Nucleus accumbens (tissue), 56 donors: ENCODE results near the gene GTF2H4.

Experiments
- DNase-seq, 56 donors: peaks; one replicate each; lab custom pipeline; 2025; lab: John Stamatoyannopoulos, UW

Gene GTF2H4

DNA sequence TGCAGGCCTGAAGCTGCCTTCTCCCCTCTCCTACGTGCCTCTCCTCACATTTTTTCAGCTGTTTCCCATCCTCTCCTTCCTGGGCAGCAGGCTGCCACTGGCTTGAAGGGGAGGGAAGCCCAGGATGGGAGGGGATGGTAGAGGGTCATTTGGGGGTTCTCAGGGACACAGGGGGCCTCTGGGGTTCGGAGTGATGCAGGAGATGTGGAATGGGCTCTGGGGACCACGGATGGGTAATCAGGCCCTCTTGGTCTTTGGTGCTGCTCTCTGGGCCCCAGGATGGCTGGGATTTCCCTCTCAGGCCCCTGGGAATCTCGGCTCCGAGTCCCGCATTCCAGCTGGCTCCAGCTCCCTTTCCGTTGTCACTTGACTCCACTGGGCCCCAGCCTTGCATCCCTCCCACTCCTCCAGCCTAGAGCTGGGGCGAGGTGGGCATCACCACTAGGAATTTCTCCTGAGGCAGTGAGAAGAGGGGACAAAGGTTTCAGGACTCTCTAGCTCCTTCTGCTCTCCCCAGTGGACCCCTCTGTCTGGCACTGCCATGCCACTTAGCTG is 25.7 kb upstream of the GTF2H4 start:
- DNase-seq = peak in 6 of 56 donors; percentile 7 to 48 (median 23)

DNA sequence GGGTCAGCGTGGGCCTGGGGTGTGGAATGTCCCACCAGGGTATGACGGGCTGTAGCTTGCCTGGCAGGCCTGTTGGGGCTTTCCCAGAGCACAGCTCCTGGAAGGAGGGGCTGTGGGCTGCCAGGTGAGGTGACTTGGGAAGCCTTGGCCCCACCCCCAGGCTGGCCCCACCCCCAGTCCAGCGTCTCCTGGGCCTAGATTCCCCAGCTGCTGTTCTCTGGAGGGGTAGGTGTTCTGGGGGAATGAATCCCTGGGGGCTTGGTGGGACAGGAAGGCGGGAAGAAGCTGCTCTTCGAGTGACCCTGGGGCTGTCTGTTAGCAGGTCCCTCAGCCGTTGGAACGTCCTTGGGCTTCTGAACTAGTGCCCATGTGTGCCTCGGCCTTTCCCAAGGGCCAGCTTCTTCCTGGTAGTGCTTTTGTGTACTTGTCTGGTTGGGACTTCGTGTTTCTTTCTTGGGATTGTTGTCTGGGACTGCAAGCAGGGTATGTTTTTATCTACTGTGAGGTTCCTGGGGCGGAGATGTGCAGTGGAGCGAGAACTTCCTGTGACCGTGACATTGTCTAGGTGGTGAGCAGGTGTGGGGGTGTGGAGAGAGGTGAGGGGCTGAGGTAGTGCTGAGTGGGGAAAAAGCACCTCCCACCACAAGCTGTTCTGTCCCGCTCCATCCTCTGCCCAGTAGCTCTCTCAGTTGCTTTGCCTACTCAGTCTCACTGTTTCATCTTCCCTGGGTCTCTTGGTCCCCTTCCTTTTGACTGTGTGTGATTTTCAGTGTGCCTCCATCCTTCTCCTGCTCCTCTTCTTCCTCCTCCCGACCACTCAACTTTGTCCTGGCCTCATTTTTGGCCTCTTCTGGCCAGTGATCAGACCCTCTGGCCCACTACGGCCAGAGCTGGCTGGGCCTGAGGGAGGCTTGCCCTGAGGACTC is 25.0 kb upstream of the GTF2H4 start:
- peak in 13 of 56 donors; percentile 9 to 55 (median 26) for DNase-seq

DNA sequence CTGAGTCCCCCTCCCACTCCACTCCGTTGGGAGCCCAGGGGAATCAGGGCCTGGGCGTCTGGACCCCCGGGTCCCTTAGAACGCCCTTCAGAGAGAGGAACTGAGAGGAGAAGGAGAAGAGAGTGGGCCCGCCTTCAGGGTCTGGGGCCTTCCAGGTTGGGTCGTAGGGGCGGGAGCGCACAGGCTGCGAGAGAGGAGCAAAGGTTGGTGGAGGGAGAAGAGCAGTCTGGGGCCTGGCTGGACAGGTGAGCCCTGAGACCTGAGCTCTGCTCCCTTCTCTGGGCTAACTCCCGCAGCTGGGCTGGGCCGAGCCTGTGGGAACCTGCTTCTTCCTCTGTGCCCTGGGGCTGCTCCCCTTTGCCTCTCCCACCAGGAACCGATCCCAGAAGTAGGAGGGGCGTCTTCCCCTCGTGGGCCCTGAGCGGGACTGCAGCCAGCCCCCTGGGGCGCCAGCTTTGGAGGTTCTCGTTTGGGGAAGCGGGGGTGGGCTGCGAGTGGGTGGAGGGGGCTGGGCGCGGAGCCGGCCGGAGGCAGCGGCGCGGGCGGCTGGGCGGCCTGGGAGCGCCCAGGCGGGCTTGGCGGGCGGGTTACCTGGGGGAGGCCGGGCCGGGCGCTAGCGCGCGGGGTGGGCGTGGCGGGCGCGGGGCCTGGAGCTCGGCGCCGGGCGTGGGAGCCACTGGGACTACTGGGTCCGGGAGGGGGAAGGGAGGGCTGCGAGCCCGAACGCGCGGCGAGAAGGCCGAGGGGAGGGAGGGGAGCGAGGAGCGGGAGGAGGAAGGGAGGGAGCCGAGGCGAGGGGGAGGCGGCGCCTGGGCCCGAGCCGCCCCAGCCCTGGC is 24.1 kb upstream of the GTF2H4 start, which contains the start of gene DDR1:
Gene DDR1, plus strand, starts transcription at position 835 of the 836 bp plus-strand sequence. CDS start 4,211 bp downstream, outside the sequence.
- peak in 52 of 56 donors; percentile 53 to 89 (median 79) for DNase-seq

DNA sequence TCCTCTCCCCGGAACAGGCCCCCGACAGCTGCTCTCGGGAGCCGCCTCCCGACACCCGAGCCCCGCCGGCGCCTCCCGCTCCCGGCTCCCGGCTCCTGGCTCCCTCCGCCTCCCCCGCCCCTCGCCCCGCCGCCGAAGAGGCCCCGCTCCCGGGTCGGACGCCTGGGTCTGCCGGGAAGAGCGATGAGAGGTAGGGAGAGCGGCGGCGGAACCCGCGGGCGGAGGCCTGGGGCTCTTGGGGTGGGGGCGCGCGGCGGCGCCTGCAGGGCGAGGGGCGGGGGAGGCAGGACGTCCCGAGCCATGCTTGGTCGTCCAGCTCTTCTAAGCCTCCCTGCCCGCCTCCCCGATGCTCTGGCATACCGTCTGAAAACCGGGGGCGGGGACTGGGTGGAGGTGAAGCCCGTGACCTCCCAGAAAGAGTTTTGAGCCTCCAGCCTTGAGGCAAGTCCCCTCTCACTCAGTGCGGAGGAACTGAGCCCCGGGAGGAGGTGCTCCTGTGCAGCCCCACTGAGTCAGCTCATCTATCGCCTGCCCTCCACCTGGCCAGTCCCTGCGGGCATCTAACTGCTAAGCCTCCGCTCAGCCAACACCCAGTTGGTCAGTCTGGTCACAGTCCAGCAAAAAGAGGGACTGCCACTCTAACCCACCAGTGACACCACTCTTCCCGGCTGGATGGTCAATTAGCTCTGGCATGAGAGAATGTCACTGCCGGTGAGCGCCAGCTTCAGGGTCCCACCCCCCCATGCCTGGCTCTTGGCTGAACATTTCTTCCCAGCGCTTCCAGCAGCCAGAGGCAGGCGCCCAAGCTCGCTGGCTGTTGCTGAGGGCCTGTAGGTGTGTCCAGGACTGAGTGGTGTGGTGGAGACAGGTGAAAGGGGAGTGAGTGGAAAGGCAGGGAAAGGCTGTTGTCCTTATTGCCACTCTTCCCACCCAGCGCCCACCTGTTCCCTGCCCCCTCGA is 23.2 kb upstream of the GTF2H4 start:
- peak in 47 of 56 donors; percentile 30 to 81 (median 61) for DNase-seq

DNA sequence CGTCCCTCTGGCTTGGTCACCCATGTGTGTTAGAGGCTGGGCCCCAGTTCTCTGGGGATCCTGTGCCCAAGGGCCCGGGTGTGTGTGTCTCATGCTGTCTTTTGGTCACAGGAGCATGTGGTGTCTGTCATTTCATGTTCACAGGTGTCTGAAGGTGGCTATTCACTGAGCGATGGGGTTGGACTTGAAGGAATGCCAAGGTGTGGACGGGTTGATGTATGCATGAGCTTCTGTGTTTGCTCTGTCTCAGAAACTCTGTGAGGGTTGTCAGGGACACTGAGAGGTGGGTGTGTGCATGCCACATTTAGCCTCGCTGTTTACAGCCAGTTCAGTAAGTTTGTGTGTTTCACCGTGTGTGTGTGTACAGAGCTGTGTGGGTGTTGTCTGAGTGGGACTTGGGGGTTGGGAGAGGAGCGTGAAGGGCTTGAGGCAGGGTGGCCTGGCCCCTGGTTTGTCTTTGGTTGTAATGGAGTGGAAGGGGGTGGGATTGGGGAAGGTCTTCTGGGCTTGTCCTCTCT is 22.5 kb upstream of the GTF2H4 start:
- DNase-seq = peak in 21 of 56 donors; percentile 38 to 80 (median 60)

DNA sequence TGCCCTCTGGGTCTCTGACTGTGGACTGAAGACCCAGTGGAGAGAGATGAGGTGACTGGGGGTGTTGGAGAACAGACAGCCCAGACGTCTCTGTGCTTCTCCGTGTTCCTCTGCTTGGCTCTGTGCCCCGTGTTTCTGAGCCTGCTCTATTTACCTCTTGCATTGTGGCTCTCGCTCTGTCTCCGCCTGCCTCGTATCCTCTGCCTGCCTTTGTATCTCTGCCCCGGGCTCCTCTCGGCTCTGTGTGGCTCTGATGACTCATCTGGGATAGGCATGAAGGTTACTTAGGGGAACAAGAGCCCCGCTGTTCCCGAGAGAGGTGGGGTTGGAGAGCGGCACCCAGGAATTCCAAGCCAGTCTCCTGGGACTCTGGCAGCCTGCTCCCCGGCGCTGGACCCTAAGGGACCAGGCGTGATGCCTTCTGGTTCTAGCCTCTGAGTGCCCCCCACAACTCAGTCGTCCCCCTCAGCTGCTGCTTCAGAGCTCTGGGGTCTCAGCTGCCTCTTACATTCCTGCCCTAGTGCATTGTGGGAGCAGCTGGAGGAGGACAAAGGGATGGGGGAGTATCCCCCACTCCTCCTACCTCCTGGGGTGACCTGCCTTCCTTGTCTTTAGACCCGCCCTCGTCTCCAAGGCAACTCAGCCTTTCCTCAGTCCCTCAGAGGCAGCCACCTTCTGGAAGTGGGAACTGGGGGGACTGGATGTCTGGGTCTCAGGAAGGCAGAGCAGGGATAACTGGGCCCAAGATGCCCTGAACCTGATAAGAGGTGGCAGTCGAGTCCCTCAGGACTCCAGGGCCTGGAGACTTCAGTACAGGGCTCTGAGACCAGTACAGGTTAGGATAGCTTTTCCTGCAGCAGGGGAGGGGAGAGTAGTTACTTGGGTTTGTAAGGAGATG is 21.8 kb upstream of the GTF2H4 start:
- DNase-seq = peak in 54 of 56 donors; percentile 32 to 93 (median 62)

DNA sequence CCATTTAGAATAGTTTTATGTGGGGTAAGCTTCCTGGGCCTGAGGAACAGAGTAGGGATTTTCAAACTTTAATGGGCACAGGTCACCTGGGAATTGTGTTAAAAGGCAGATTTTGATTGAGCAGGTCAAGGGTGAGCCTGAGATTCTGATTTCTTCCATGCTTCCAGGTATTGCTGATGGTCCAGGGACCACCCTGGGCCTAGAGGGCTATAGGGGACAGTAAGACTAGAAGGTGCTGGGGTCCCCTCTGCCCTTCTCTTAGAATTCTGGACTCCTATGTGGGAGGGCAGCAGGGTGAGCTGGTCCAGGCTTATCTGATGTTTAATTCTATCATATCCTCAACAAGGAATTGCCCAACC is 21.1 kb upstream of the GTF2H4 start:
- DNase-seq = no peak

DNA sequence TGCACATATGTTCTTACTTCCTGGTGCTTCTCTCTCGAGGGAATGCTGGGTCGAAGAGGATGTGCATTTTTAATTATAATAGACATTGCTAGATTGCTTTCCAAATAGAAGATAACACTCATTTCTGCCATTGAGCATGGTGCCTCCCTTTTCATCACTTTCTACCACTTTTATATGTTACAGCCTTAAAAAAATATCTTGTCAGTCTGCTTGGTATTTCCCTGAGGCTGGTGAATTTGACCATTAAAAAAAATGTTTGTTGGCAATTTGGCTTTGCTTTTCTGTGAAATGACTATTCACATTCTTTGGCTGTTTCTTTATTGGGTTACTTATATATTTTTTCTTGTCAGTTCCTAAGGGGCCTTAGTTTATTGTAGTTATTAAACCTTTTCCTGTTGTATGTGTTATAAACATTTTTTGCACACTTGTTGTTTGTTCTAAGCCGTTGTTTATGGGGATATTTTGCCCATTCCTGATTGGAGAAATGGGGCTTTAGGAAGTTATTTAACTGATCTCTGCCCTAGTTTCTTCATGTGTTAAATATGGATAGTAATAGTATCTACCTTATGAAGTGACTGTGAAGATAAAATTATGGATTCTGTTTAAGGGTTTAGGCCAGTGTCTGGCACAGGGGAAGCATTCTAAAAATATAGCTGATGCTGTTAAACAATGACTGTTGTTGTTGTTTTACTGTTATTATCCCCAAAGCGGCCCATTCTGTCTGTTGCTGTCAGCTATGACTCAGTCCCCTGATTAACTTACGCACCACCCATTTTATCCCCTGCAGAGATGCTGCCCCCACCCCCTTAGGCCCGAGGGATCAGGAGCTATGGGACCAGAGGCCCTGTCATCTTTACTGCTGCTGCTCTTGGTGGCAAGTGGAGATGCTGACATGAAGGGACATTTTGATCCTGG is 19.8 kb upstream of the GTF2H4 start:
- DNase-seq = peak in 18 of 56 donors; percentile 8 to 82 (median 28)

DNA sequence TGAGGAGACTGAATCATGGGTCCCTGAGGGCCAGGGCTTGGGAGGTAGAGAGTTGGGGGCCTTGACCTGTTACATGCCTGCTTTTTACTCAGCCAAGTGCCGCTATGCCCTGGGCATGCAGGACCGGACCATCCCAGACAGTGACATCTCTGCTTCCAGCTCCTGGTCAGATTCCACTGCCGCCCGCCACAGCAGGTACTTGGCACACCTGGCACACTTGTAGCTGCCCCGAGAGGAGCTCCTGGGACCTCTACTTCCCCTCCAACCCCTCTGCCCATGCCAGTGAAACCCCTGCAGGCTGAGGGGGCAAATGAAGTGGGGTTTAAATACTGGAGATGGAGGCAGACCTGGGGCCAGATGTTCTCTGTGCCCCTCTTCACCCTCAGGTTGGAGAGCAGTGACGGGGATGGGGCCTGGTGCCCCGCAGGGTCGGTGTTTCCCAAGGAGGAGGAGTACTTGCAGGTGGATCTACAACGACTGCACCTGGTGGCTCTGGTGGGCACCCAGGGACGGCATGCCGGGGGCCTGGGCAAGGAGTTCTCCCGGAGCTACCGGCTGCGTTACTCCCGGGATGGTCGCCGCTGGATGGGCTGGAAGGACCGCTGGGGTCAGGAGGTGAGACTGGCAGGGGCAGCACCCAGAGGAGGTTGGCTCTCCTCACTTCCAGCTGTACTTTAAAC is 19.1 kb upstream of the GTF2H4 start:
- DNase-seq = peak in 3 of 56 donors; percentile 17 to 37 (median 24)

DNA sequence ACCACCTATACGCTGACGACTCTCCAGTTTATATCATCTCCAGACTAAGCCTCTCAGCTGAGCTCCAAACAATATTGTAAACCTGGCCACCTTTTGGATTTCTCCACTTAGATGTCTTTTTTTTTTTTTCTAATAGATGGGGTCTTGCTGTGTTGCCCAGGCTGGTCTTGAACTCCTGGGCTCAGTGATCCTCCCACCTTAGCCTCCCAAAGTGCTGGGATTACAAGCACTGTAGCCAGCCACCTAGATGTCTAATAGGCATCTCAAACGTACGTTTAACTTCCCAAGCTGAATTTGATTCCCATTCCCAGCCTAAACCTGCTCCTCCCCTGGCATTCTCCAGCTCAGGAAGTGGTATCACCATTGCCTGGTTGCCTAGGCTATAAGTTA is 18.5 kb upstream of the GTF2H4 start:
- no peak for DNase-seq

DNA sequence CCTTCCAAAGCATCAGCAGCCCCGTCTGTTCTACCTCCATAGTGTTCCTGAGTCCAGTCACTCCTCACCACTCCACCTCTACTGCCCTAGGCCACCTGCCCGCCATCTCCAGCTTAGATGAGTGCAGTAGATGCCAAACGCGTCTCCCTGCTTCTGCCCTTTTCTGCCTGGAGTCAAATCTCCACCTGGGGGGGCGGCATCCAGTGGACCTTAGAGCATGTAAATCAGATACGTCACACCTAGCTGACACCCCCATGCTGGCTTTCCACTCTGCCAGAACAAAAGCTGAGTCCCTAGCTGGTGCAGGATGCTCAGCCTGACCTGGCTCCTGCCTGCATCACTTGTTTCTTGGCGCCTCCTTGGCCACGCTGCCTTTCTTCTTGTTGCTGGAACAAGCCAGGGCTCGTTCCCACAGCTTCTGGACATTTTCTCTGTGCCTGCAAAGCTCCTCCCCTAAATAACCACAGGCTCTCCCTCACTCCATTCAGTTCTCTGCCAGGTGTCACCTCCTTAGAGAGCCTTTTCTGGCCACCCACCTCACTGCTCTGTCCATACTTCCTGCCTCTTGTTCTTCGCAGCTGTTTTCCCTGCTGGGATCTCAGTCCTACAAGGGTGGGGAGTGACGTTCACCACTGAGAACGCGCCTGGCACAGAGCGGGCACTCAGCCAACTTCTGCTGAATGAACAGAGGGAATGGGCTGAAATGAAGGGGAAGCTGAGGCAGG is 17.9 kb upstream of the GTF2H4 start:
- peak in 52 of 56 donors; percentile 23 to 89 (median 73) for DNase-seq

DNA sequence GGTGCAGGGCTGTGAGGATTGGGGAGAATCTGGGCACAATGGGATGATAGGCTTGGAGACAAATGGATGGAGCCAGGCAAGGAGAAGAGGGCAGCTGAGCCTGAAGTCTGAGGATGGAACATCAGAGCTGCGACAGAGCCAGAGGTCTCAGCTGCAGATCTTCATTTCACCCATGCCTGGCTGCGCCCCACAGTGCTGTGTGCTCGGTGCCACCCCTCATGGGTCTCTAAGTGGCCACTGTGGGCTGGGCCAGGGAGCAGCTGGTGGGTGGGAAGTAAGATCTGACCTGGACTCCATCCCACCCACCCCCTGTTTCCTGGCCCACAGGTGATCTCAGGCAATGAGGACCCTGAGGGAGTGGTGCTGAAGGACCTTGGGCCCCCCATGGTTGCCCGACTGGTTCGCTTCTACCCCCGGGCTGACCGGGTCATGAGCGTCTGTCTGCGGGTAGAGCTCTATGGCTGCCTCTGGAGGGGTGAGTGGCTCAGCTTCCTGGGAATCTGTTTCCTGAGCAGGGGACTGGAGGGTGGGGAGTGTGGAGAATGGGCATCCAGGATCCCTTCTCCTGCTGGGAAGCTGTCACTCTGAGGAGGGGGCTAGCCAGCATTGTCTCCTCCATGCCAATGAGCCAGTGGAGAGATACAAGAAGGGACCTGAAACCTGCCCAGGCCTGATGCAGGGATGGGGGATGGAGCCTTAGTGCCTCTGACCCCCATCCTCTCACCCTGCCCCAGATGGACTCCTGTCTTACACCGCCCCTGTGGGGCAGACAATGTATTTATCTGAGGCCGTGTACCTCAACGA is 17.2 kb upstream of the GTF2H4 start:
- DNase-seq = no peak

DNA sequence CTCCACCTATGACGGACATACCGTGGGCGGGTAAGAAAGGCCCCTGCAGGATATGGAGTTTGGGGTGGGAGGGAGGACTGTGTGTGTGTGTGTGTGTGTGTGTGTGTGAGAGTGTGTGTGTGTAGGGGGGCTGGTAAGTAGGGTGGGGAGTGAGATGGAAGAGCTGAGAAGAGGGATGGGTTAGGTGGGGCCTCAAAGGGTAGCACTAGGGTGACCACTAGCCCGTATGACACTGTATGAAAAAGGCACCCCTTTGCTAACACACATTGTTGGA is 16.6 kb upstream of the GTF2H4 start:
- no peak for DNase-seq

DNA sequence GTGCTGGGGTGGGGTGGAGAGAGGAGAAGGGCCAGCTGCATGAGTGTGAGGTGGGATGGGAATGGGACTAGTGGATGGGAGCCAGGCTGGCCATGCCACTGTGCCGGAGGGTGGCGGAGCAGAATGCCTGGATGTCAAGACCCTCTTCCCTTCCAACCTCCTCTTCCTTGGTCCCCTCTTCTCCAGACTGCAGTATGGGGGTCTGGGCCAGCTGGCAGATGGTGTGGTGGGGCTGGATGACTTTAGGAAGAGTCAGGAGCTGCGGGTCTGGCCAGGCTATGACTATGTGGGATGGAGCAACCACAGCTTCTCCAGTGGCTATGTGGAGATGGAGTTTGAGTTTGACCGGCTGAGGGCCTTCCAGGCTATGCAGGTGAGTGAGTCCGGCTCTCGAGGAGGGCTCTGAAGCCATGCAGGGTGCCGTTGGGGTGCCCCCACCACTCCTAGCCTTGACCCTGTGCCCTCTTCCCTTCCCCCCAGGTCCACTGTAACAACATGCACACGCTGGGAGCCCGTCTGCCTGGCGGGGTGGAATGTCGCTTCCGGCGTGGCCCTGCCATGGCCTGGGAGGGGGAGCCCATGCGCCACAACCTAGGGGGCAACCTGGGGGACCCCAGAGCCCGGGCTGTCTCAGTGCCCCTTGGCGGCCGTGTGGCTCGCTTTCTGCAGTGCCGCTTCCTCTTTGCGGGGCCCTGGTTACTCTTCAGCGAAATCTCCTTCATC is 16.0 kb upstream of the GTF2H4 start:
- DNase-seq = no peak
